Measurements from ENCODE around the gene IGLON5.
A peak's percentile ranks its signal among the peaks of the same experiment; 100 is the strongest.

IGLON5 gene

DNA sequence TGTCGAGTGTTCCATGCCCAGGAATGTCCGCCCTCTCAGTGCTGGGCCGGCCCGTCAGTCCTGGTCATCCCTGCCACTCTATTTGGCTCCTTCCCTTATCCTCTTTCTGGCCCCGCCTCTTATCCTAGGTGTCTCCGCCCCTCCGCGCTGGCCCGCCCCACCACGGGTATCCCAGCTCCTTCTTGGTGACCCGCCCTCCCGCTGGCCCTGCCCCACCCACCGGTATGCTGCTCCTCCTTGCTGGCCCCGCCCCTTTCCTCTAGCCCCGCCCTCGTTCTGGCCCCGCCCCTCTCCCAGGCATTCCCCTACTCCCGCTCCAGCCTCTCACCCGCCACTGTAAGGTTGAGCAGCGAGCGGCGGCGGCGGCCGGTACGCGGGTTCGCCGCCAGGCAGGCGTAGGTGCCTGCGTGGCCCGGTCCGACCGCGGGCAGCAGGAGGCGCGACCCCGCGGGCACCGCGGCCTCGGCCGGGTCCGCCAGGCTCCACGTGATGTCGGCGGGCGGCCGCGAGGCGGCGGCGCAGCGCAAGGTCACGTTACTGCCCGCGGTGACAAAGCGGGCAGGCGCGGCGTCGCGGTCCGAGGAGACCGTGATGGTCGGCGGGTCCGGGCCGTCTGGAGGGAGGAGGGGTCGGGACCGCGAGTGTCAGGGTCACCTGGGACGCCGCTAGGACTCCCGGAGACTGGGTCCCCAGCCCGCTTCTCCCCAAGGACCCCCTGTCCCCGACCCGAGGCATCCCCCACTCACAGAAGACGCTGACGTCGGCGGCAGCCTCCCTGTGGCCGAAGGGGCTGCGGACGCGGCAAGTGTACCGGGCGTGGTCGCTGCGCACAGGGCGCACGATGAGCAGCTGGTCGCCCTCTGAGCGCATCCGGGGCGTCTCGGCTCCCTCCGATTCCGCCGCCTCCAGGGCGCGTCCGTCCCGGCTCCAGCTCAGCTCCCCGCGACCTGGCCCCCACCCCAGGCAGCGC, 28.5 kb downstream of the IGLON5 start:
- peak; percentile 96 for DNase-seq

DNA sequence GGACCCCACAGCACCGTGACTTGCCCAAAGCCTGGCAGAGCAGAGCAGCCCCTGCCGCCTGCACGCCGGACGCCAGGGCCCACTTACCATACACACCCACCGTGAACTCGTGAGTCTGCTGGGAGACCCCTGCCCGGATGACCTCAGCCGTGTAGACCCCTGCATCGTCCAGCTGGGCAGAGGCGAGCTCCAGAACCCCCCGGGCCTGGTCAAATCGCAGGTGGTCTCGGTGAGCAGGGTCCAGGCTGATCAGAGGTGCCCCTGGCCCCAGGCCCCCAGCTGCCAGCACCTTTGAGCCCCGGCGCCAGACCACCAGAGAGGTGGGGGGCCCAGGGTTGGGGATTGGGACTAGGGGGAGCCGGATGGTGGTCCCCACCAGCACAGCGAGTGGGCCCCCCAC, 29.6 kb downstream of the IGLON5 start:
- DNase-seq, result no peak

DNA sequence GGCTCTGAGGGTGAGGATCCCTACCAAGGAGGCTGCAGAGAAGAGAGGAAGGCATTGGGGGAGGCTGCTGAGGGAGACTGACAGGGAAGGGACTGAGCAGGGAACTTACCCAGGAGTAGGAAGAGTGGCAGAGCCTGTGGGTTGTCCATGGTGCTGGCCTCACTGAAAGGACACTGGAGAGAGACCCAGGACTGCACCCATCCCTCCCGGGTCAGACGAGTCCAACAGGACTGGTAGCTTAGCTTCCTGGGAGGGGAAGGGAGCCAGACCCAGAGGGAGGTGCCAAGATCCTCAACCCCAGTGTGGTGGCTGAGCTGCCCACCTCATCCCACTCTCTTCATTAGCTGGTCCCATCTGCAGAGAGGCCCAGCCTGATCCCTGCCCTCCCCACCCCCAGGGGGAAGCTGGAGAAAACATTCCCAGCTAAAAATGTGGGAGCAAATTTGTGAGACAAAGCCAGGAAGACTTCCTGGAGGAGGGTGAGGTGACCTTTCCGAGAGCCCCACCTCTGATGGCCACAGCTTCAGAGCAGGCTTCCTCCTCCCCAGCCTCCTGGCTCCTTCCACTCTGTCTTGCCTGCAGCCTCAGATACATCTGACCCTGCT, 30.6 kb downstream of the IGLON5 start, which contains the start of gene VSIG10L:
Gene VSIG10L, minus strand, starts transcription at position 164 of the 605 bp plus-strand sequence. Its CDS starts 15 bp downstream, at position 149.
- no peak for DNase-seq

DNA sequence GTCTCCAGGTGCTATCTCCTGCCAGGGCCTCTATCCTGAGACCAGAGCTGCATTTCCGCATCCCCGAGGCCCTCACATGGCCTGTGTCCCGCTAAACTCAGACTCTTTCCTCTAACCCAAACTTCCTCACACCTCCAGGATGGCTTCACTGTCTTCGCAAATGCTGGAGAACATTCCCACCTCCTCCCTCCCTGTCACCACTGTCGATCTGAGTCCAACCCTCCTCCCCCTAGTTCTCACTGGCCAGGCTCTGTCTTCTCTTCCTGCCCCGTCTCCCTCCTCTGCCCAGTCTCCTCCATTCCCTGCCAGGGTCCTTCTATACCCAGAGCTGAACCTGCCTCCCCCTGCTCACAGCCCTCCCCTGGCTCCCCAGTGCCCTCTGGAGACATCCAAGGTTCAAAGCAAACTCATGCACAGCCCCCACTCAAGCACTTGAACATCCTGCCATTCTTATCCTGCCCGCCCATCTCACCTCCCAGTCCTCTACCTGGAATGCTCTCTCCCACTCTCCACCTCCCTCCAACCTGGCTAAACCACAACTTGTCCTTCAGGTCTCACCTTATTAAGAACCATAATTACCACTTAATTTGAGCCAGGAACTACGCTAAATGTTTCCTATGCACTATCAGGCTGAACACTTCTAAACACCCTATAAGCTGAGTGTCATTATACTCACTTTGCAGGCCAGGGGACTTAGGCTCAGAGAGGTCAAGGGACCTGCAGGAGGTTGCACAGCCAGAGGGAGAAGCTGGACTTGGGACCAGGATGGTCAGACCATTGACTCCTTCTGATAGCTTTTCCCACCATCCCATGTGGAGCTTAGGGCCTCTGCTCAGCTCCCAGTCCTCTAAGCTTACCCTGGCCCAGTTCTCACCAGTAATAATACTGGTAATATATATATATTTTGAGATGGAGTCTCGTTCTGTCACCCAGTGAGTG, 31.5 kb downstream of the IGLON5 start:
- no peak for DNase-seq

DNA sequence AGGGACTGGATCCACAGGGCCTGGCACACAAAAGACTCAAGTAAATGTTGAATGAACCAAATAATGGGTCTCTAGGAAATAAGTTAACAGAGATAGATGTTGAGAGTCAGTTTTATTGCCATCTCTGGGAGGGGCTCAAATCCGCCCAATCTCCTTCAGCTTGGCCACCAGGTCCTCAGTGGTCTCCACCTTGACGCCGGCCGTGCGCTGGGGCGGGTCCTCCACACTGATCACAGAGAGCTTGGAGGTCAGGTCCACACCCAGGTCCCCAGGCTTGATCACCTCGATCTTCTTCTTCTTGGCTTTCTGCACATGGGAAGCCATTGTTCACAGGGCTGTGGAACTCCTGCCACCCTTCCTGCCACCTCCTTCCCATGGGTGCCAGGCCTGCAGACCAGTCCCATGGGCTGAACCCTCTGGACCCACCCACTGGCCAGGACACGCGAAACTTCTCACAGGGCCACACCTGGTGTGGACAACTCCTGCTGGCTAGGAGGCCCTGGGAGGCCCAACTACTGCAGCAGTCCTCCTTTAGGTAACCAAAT, 33.7 kb downstream of the IGLON5 start:
- no peak for DNase-seq

DNA sequence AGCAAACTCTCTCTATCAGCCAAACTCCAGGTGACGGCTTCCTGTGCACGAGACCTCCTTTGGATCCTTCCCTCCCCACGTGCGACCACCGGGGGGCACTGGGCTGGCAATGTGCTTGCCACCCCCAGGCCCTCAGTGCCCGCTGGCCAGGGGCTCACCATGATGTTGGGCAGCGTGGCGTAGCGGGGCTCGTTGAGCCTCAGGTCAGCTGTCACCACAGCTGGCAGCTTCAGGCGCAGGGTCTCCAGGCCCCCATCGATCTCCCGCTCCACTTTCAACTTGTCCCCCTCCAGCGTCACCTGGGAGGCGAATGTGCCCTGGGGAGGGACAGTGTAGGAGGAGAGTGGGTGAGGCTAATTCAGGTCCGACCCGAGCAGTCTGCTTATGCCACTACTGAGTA, 35.3 kb downstream of the IGLON5 start:
- no peak for DNase-seq

DNA sequence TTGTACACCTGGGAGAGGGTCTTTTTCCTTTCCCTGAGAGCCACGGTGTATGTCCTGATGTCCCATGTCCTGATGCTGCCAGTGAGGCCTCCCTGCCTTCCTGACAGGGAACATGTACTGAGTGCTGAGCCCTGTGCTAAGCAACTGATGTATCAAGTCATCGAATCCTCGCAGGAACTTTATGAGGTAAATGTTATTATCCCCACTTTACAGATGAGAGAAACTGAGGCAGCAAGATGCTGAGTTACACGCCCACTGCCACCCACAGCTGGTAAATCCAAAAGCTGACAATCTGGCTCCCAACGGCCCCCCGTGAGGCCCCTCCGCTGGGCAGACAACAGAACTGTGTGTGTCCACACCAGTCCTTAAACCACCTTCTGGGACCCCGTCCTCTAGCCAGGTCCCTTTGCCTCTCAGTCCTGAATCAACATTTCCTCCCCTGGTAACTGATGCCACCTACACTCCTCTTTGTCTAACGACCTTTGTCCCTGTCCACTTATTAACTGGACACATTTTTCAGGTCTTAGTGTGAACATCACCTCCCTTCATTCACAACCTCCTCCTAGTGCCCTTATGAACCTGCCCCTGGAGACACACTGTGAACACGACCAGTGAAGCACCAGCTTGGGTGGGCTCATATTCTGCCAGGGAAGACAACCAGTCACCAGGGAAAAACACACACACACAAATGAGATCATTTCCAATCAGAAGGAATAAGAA, 35.9 kb downstream of the IGLON5 start:
- no peak for DNase-seq

DNA sequence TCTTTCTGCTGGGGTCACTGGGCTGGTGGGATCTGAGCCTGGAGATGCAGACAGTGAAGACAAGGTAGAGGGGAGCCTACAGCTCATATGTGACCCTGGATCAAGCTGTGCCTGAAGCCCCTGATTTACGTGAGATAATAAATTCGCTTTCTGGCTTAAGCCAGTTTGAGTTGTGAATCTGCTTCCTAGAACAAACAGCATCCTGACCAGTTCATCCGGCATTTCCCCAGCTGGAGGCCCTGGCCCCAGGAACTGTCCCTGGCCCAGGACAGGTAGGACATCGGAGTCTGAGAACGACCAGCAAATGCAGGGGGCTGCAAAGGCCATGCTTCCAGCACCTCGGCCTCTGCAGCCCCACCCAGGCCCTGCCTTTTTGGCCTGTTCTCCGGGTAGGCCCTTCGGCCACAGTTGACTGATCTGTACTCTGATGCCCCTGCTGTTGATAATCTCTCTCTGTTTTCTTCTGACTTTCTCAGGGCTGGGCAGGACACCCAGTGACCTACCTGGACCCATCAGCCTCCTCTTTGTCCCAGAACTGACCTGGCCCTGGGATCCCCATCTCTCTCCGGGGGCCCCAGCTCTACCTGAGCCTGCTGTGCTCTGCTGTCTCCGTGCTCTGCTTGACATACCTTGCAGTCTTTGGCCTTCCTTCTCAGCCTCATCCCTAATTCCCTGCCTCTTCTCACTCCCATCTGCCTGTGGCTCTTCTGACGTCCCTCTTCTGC, 40.0 kb downstream of the IGLON5 start:
- no peak for DNase-seq

DNA sequence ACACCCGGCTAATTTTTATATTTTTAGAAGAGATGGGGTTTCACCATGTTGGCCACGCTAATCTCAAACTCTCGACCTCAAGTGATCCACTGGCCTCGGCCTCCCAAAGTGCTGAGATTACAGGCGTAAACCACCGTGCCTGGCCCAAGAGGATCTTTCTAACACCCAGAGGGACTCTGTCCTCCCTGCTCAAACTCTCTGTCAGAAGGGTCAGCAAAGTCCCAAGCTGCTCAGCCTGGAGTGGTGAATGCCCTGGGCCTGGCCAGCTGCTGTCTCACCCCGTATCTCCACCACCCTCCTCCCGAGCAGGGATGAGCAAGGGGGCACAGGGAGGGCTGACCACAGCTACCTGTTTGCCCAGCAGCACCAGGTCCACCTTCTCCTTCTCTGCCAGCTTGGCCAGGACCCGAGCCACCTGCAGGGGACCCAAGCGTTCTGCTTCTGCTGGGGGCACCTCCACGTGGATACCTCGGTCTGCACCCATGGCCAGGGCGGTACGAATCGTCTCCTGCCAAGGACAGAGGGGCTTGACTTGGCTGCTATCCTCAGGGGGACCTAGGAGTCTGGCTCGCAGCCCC, 41.4 kb downstream of the IGLON5 start:
- no peak for DNase-seq

DNA sequence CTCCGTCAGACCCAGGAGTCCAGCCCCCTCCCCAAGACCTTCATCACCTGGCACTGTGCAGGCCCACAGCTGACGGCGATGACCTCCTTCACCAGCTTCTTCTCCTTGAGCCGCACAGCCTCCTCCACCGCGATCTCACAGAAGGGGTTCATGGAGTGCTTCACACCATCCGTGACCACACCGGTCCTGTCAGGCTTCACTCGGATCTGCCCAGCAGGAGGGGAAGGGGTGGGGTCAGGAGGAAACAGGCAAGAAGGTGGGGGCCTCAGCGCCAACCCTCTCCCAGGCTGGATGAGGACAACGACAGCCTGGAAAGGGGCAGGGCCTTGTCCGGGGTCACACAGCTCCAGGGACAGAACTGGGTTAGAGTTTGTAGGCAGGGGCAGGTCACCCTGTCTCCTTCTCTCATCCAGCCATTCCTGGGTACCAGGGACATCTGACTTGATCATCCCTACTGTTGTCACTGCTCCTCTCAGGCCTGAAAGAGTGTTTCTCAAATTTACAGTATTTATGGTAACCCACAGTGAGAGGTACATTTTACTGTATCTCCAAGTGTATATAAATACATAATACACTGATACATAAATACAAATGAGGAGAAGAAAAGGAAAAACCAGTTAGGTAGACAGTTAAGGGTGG, 42.8 kb downstream of the IGLON5 start:
- no peak for DNase-seq

DNA sequence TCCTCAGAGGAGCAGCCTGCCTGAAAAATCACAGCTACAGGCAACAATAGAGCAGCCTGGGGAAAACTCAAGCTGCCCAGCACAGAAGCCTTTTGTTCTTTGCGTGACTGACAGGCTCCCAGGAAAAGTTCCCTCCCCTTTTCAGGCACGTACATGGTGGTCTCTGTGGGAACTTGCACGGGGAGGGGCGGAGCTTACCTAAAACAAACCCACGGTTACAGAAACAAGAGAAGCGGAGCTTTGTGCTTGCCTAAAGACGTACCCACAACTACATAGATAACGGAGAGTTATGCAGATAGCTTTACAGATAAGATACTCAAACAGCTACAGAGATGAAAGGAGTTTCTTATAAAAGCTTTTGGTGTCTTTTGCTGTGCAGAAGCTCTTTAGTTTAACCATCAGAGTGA, 43.3 kb downstream of the IGLON5 start:
- DNase-seq, result no peak

DNA sequence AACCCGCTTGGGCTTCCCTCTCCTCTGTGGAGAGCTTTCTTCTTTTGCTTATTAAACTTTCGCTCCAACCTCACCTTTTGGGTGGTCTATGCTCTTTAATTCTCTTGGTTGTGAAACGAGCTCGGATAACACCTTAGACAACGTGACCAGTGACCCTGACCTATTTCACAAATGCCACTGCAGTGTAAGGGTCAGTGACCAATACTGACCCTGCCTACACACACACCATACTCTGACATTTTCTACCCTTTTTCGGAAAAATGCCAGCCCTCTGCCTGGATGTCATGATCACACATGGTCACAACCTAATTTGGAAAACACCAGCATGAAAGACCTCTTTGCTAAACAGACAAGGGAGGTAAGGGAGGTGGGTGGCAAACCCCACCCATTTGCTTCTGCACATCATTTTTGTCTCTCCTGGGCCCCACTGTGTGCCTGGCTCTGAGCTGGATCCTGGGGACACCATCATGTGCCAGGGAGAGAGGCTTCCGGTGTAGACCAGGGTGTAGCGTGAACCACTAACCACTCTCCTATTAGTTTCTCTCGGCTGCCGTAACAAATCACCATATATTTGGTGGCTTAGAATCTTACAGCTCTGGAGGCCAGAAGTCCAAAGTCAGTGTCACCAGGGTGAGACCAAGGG, 44.8 kb downstream of the IGLON5 start:
- no peak for DNase-seq

DNA sequence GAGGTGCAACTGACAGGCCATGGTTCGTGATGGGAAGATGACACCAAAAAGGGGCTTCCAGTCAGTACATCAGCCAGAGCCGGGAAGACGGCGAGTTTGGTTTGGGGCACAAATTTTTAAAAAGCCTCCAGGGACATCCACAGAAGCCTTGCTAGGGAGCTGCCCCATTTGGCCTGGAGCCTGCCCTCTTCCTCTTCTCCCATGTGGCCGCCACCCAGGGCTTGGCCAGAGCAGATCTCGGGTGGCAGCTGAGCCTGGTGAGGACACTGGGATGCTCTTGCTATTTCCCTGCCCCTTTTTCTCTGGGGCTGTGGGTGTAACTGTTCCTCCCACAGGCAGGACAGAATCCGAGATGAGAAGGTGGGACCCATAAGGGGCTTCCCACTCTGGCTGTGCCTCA, 46.5 kb downstream of the IGLON5 start:
- no peak for DNase-seq

DNA sequence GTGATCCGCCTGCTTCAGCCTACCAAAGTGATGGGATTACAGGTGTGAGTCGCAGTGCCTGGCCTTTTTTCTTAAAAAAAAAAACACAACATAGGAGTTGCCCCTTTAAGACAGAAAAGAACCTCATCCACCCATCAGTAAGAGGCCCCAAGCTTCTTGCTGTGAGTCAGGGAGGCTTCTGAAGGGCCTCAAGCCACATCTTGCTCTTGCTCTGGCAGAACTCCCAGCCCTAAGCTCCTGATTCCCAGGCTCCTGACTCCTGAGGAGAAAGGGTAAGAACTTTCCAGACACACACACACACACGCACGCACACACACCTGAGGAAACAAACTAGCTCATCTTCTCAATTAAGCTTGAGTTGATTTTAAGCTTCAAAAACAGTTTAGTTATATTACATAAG, 47.9 kb downstream of the IGLON5 start:
- DNase-seq, result peak; percentile 83

DNA sequence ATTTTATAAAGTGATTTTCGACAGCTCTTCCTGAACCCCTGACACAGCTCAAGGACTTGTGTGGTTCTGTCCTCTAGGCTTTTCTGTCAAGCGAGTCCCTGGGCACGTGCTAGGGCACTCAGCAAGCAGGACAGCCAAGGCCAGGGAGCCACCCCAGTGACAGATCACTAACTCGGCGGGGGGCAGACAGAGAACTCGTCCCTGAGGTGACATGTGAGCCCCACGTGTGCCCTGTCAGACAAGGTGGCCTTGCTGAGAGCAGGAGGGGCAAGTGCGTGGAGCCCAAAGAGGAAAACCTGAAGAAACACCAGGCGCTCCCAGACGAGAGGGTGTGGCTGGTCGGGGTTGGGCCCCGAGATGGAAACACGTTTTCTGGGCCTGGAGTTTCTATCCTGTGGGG, 49.8 kb downstream of the IGLON5 start:
- no peak for DNase-seq

DNA sequence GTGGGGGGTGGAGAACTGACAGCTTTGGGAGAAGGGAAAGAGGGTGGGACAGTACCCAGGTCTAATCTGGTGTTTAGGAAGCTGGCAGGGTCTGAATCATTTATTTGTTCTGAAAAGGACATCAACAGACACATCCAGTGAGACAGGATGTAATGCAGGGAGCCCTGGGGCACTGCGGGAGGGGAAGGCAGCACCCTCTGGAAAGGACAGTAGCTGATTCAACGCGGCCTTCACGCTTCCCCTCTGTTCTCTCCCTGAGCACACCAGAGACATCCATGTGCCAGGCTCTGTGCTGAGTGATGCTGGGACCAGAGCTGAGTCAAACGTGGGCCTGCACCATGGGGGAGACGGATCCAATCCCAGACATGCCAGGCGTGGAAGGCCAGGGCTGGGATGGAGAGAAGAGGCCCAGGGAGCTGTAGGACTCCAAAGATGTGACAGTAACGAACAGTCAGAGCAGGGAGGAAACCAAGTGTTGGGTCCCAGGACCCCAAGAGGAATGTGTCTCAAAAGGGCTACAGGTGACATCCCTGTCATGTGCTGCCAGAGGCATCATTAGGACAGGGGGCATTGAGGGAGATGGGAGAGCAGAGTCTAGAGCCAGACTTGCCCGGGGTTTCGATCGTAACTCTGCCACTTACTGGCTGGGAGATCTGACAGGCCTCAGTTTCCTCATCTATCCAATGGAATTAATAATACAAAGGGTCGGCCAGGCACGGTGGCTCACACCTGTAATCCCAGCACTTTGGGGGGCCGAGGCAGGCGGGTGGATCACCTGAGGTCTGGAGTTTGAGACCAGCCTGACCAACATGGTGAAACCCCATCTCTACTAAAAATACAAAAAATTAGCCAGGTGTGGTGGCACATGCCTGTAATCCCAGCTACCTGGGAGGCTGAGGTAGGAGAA, 53.0 kb downstream of the IGLON5 start:
- no peak for DNase-seq

DNA sequence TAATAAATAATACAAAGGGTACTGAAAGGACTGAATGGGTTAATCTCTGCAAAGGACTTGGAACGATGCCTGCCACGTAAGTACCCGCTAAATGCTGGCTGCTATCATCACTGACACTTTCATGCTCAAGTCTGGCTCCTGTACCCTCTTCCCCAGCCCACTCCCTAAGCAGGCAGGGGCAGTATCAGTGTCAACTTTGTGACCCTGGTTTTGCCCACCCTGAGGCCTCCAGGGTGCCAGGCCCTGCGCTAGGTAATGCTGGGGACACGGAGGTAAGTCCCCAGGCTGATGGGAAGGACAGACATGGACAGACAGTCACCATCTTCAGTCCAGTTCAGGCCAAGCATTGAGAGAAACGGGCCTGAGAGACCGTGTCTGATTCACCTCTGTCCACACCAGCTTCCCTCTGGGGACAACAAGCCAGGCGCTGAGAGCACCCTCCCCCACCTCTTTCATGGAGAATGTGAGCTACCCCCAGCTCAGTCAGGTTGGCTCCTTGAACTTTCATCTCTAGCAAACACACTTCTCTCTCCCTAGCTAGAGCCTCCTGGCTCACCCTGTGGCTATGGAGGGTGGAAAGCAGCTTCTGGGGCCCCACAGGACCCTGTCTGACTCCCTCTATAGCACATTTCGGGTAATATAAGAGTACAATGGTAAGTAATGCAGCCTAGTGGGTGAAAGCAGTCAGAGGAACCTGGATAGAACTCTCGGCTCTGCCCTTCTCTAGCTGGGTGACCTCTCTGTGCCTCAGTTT, 53.9 kb downstream of the IGLON5 start:
- DNase-seq, result peak; percentile 54

DNA sequence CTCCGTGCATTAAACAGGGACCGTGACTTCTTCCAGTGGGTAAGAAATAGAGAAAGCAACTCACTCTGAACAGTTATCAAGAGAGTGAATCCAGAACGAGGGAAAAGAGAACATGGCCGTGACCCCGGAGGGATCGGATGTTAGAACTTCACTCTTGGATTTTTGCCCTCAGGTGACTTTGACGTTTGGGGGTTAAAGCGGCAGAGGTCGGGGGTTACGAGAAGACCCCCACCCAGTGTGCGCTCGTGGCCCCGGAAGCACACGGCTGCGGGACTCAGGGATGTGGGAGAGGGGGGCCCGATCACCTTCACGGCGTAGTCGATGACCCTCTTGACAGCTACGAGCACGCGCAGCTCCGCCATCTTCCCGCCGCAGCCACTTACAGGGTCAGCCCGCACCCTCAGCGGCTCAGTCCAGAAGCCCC, 54.5 kb downstream of the IGLON5 start, which contains the start of gene ETFB:
Gene ETFB, minus strand, starts transcription at position 424 of the 424 bp plus-strand sequence. Its CDS starts 62 bp downstream, at position 362.
- DNase-seq, result no peak

All from fibroblast of skin of right biceps (primary cell).